ENCODE results near the gene UNC93B1.

The UNC93B1 gene

GRCh38 chr11:68003846-68004550 lies at the start of gene UNC93B1:
UNC93B1 (minus strand) TSS chr11:68004097; CDS start chr11:68004043, 54 bp downstream.
- peak; percentile 75 for DNase-seq (ENCODE audit: low read depth)

GRCh38 chr11:68053117-68053516 lies 49.2 kb upstream of the UNC93B1 start:
- no peak for DNase-seq (ENCODE audit: low read depth)

- no peak for DNase-seq (ENCODE audit: low read depth)
Measured at GRCh38 chr11:68052137-68052873, 48.4 kb upstream of the UNC93B1 start.

GRCh38 chr11:68051191-68052136 lies 47.6 kb upstream of the UNC93B1 start:
- no peak for DNase-seq (ENCODE audit: low read depth)

GRCh38 chr11:68050371-68050841 lies 46.5 kb upstream of the UNC93B1 start:
- no peak for DNase-seq (ENCODE audit: low read depth)

- DNase-seq (ENCODE audit: low read depth), result no peak
Measured at GRCh38 chr11:68049509-68050370, 45.8 kb upstream of the UNC93B1 start.

- DNase-seq (ENCODE audit: low read depth), result no peak
Measured at GRCh38 chr11:68048681-68049508, 45.0 kb upstream of the UNC93B1 start.

- DNase-seq (ENCODE audit: low read depth), result no peak
Measured at GRCh38 chr11:68047437-68048290, 43.8 kb upstream of the UNC93B1 start.

- no peak for DNase-seq (ENCODE audit: low read depth)
Measured at GRCh38 chr11:68044898-68045351, 41.0 kb upstream of the UNC93B1 start.

- DNase-seq (ENCODE audit: low read depth), result no peak
Measured at GRCh38 chr11:68044145-68044813, 40.4 kb upstream of the UNC93B1 start.

- DNase-seq (ENCODE audit: low read depth), result no peak
Measured at GRCh38 chr11:68043349-68044144, 39.6 kb upstream of the UNC93B1 start.

- DNase-seq (ENCODE audit: low read depth), result no peak
Measured at GRCh38 chr11:68043029-68043348, 39.1 kb upstream of the UNC93B1 start.

- DNase-seq (ENCODE audit: low read depth), result no peak
Measured at GRCh38 chr11:68042219-68043028, 38.5 kb upstream of the UNC93B1 start.

GRCh38 chr11:68041617-68042218 lies 37.8 kb upstream of the UNC93B1 start:
- DNase-seq (ENCODE audit: low read depth), result no peak

- no peak for DNase-seq (ENCODE audit: low read depth)
Measured at GRCh38 chr11:68040957-68041591, 37.2 kb upstream of the UNC93B1 start.

All from activated T-helper 9 cell treated with anti-CD3 and anti-CD28 coated beads, Interleukin-2, amount 50 U/mL, for 16 hours (primary cell).